WI38 (cell line): ENCODE measurements around the gene LRRTM1.

Experiments used
- H3K4me3 ChIP-seq: 2 replicates; pipeline ENCODE4 v1.5.1; 2011; ENCODE audit warnings: low read depth, mild to moderate bottlenecking, control low read depth, low read length
- CTCF ChIP-seq: IDR thresholded peaks from 2 replicates; pipeline ENCODE4 v1.5.1; 2012; ENCODE audit warnings: low read depth, mild to moderate bottlenecking, control low read depth, low read length

The LRRTM1 gene

GRCh38 chr2:80303909-80304837 lies at the start of gene LRRTM1:
TSS of gene LRRTM1 (minus strand) at chr2:80304752. CDS start at chr2:80303819, 933 bp downstream.
- H3K4me3 ChIP-seq: 0 out of 2 replicates have a peak within 1 kb of the TSS, but pooled peaks have one; percentile 2

GRCh38 chr2:80351231-80351630 lies 46.7 kb upstream of the LRRTM1 start:
- no peak overlapping the region for H3K4me3 ChIP-seq
- no peak for TF ChIP-seq CTCF

More at GRCh38 chr2:80303909-80304837, at the start of gene LRRTM1:
- no peak for TF ChIP-seq CTCF

GRCh38 chr2:80348953-80349352 lies 44.4 kb upstream of the LRRTM1 start:
- no peak for TF ChIP-seq CTCF
- H3K4me3 ChIP-seq: no peak overlapping the region

GRCh38 chr2:80348078-80348477 lies 43.5 kb upstream of the LRRTM1 start:
- no peak for TF ChIP-seq CTCF
- H3K4me3 ChIP-seq: no peak overlapping the region

- no peak for TF ChIP-seq CTCF
Measured at GRCh38 chr2:80340022-80340421, 35.5 kb upstream of the LRRTM1 start.

GRCh38 chr2:80338794-80339193 lies 34.2 kb upstream of the LRRTM1 start:
- no peak for TF ChIP-seq CTCF
- no peak overlapping the region for H3K4me3 ChIP-seq

More at GRCh38 chr2:80340022-80340421, 35.5 kb upstream of the LRRTM1 start:
- H3K4me3 ChIP-seq: no peak overlapping the region

- no peak overlapping the region for H3K4me3 ChIP-seq
Measured at GRCh38 chr2:80335411-80335810, 30.9 kb upstream of the LRRTM1 start.

More at GRCh38 chr2:80335411-80335810, 30.9 kb upstream of the LRRTM1 start:
- no peak for TF ChIP-seq CTCF
